ENCODE results near the gene DCTPP1.
A peak's percentile ranks its signal among the peaks of the same experiment; 100 is the strongest.
"Not testable (repeated sequence)": the region's sequence is repeated elsewhere in the genome, so short reads cannot be mapped to it uniquely, and the experiment has no call there.

Gene DCTPP1

DNA sequence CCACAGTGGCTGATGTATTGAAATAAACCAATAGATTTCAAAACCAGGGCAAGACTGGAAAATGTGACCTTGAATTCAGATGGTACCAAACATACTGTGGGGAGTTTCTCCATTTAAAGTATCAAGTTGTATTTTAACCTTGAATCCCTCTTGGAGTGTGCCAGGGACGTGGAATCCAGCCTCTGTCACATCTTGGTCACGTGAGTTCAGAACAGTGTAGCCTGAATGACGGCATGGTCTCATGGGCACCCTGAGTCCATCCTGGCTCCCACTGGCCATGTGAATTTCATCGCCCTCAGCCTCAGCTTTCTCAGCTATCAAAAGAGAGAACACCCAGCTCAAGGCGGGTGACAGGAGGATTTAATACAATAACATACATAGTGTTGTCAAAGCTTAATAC is 15.7 kb downstream of the DCTPP1 start:
- no peak for DNase-seq (ENCODE audit: low read depth in 4 of 4, low spot score in 1 of 4)

GRCh38 chr16:30413112-30413806 is 16.6 kb downstream of the DCTPP1 start:
- DNase-seq (ENCODE audit: low read depth in 4 of 4, low spot score in 1 of 4): no peak

DNA sequence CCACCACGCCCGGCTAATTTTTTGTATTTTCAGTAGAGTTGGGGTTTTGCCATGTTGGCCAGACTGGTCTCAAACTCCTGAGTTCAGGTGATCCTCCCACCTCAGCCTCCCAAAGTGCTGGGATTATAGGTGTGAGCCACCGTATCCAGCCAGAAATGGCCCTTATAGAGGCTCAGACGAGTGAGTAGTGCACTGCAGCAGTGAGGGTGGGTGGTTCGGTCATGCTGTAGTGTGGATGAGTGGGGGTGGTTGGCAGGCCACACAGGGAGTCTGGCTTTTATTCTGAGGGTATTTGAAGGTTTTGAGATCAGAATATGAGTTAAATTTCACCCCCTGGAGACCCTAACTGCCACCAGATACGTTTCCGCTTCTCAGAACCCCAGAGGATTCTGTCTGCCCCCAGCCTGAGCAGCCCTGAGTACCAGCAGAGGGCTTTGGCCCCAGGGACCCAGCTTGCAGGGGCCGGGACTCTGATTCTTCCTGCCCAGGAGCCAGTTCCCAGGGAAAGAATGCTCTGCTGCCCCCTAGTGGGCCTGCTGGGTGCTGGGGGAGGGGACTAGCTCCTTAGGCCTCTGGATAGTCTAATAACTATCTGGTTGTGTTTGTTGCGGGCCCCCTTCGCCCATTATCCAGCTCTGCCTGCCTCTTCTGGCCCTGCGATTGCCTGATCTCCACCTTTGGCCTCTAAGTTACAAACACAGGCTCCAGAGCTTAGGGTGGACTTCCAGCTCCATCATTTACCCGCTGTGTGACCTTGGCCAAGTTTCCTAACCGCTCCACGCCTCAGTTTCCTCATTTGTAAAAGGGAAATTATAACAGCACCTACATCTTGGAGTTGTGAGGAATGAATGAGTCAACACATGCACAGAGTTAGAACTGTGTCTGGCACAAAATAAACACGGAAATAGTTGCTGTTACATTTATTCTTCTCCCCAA is 20.4 kb downstream of the DCTPP1 start:
- DNase-seq (ENCODE audit: low read depth in 4 of 4, low spot score in 1 of 4): peak; percentile 84 to 91 (median 86)

DNA sequence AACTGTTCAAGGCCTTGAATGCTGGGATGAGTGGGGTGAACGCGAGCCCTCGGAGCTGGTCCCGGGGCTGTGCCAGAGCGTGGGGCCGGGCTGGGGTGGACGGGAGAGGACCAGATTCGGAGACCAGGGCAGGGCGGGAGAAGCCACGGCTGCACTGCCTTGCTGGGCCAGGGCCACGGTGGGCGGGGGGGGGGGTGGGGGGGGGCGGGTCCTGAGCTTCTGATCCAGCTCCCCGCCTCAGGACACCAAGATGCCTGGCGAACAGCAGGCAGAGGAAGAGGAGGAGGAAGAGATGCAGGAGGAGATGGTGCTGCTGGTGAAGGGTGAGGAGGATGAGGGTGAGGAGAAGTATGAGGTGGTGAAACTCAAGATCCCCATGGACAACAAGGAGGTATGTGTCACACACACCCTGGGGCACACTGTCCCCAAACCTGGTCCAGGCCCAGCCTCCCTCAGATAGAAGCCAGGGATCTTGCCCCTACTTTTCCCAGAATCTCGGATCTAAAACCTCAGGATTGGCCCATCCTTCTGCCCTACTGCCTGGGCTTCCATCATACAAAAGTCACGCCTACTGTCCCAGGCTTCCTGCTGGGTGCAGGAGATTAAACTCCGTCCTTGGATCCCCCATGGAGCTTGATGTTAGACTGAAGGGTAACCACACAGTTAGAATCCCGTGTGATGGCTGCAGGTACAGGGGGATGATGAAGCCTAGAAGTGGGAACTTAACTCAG is 21.9 kb downstream of the DCTPP1 start:
- DNase-seq (ENCODE audit: low read depth in 4 of 4, low spot score in 1 of 4): no peak

- peak; percentile 72 to 96 (median 88) for DNase-seq (ENCODE audit: low read depth in 4 of 4, low spot score in 1 of 4)
Observed at GRCh38 chr16:30407102-30407803, 22.6 kb downstream of the DCTPP1 start, which contains the start of gene ZNF771. Gene ZNF771, plus strand, starts transcription at chr16:30407606. Its CDS starts 448 bp downstream, at chr16:30408054.

GRCh38 chr16:30406795-30407101 is 23.1 kb downstream of the DCTPP1 start:
- DNase-seq (ENCODE audit: low read depth in 4 of 4, low spot score in 1 of 4): no peak

- DNase-seq (ENCODE audit: low read depth in 4 of 4, low spot score in 1 of 4): no peak
Observed at GRCh38 chr16:30401768-30402425, 27.9 kb downstream of the DCTPP1 start.

DNA sequence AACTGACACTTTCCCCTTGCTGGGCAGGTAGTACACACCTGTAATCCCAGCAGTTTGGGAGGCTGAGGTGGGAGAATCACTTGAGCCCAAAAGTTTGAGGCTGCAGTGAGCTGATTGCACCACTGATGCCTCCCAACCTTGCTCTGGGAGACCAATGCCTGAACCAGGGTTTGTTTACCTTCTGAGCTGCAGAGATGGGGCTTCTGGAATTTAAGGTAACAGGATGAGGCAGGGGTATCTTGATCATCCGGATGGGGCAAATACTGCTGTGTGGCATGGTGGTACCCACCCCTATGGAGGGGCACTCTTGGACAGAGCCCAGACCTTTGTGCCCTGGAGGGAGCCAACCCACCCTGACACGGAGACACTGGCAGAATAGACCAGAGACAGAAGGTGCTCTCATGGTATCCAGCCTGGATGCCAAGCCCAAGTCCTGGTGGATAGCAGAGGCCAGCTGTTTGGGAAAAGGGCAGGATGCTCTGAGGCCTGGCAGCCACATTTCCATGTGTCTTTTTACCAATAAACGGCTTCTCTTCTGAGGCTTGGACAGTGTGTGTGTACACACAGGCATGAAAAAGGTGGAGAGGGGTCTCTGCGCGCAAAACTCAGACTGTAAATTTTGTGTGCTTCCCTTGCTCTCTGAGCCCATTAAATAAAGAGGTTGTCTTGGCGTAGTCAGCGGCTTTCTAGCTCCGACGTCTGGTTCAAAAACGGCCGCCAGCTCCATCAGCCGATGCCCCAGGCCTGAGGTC is 30.2 kb downstream of the DCTPP1 start:
- DNase-seq (ENCODE audit: low read depth in 4 of 4, low spot score in 1 of 4): no peak

- no peak for DNase-seq (ENCODE audit: low read depth in 4 of 4, low spot score in 1 of 4)
Observed at GRCh38 chr16:30398661-30399434, 31.0 kb downstream of the DCTPP1 start.

- DNase-seq (ENCODE audit: low read depth in 4 of 4, low spot score in 1 of 4): no peak
Observed at GRCh38 chr16:30397776-30398660, 31.8 kb downstream of the DCTPP1 start.

DNA sequence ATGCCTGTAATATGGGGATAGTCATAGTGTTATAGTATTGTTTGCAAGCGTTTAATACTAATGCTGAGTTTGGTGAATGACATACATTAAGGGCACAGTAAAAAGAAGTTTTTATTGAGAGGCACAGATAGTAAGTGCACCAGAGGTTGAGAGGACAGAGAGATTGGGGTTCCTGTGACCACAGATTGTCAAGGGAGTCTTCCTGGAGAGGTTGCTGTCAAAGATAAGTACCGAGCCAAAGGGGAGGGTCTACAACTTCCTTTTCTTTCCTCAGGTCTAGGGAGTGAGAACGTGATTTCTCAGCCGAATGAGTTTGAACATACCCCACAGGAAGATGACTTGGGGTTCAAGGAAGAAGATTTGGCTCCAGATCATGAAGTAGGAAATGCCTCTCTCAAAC is 32.8 kb downstream of the DCTPP1 start:
- no peak for DNase-seq (ENCODE audit: low read depth in 4 of 4, low spot score in 1 of 4)

- DNase-seq (ENCODE audit: low read depth in 4 of 4, low spot score in 1 of 4): not testable (repeated sequence)
Observed at GRCh38 chr16:30396627-30397026, 33.2 kb downstream of the DCTPP1 start.

DNA sequence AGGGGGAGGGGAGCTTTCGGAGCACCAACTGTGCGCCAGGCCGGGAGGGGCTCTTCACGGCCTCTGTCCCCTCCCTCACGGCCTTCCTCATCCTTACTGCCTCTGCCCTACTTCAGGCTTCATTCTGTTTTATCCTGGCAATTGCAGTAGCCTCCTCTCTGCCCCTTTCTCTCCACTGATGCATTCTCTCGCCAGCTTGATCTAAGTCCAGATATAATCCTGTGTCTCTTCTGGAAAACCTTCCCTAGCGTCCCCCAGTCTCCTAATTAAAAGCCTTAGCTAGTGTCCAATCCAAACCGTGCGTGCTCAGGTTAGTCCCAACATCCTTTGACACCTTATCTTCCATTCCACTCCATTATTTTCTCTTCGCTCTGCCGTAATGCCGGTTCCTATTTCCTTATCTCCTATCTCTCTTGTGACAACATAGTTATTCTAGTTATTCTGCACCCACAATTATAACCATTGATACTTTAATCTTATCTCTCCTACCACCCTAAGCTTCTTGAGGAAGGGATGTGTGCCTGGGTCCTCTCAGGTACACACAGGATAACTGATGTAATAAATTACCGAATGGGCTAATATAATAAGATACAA is 33.7 kb downstream of the DCTPP1 start:
- DNase-seq (ENCODE audit: low read depth in 4 of 4, low spot score in 1 of 4): no peak

DNA sequence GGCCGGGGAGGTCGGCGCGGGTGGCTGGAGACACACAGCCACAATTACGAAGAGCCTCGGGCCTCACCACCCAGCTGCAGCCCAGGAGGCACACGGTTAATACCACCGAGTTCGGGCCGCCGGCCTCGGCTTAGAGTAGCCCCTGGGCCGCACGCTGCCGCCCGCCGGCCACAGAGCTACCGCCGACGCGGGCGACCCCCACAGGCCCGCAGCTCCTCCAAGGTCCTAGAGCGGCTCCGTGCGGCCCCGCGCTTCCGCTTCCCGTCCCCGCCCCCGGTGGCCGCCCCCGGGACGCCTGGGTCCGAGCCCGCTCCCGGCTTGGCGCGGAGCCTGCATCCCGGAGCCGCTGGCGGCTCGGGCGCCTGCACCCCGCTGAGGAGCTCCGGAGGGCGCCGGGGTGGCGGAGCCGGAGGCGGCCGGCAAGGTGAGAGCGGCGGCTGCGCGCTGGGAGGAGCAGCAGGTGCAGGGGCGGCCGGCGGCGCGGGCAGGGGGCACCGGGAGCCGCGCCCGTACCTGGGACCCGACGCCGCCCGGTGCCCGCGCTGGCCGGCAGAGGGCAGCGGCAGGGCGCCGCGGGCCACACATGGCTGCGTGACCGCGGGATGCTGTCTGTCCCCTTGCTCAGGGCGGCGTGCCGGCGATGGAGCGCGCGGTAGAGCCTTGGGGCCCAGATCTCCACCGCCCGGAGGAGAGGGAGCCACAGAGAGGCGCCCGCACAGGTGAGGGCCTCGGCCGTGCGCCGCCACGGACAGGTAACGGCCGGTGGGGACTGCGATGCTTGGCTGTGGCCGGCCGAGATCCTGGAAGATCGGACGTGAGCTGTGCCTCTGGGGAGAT is 34.5 kb downstream of the DCTPP1 start, which contains the start of gene ZNF48:
TSS of gene ZNF48 (plus strand) at position 266 of the 837 bp plus-strand sequence. CDS start at position 641, 375 bp downstream.
- peak in 2 of 4 experiments; percentile 49 to 52 for DNase-seq (ENCODE audit: low read depth in 4 of 4, low spot score in 1 of 4)

GRCh38 chr16:30394592-30395154 is 35.2 kb downstream of the DCTPP1 start:
- no peak for DNase-seq (ENCODE audit: low read depth in 4 of 4, low spot score in 1 of 4)

DNA sequence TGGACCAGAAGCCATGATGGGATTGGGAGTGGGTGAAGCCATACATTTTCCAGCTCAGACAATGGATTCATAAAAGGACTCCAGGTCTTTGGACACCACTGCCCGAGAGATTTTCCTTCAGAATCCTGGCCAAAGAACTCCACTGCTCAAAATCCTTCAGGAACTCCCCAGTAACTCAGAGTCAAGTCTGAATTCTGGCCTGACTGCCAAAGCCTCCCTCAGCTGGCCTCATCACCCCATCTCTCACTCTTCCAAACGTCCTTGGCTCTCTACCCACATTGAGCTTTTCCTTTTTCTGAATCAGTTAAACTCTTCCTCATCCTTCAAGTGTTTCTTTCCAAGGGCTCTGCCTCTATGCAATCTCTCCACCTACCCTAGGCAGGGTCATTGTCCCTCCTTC is 46.3 kb downstream of the DCTPP1 start:
- DNase-seq (ENCODE audit: low read depth in 4 of 4, low spot score in 1 of 4): no peak
